Naive thymus-derived CD4-positive, alpha-beta T cell (primary cell): Measurements from ENCODE around the gene METTL24. TPM values are rescaled to one million over a fixed set of nuclear protein-coding genes. Genes with fewer than 3 reads are reported as not detected.

ENCODE experiments used
- ATAC-seq: fragments of 150-1000 bp; cut with Tn5 transposase; 2 replicates; pipeline ENCODE4 v1.10.0; 2021; ENCODE audit warnings: mild to moderate bottlenecking, moderate library complexity
- CTCF ChIA-PET: fragments of 350-600 bp; sonication (Branson Sonifier 250); formaldehyde crosslinking; loops from one replicate; lab custom pipeline; 2021; ENCODE audit warnings: antibody characterized with exemption; lab: Charles Lee
- POLR2A ChIA-PET: fragments of 350-600 bp; sonication (Branson Sonifier 250); formaldehyde crosslinking; loops from one replicate; lab custom pipeline; 2021; ENCODE audit warnings: antibody characterized with exemption, inconsistent platforms; lab: Charles Lee
- DNase-seq, 9 donors: peaks; one replicate each; pipeline versions ENCODE4 v3.0.0 to v3.0.0-alpha.2; 2020 to 2022; ENCODE audit warnings: mixed read lengths in 1 of 9
- H3K27ac ChIP-seq: one replicate; pipeline ENCODE4 v1.7.0; 2013; ENCODE audit warnings: mild to moderate bottlenecking, low read depth, low read length, moderate library complexity
- H3K27me3 ChIP-seq, 2 donors: one replicate each; pipeline ENCODE4 v1.7.0; 2013; ENCODE audit warnings: low read length in 2 of 2, mild to moderate bottlenecking in 2 of 2, moderate library complexity in 2 of 2; ENCODE audit not compliant: control insufficient read depth in 2 of 2, insufficient read depth in 2 of 2
- H3K36me3 ChIP-seq, 3 experiments: 1 replicate in 2 of 3; 2 replicates in 1 of 3; pipeline ENCODE4 v1.7.0; 2013; ENCODE audit warnings: low read length in 3 of 3, mild to moderate bottlenecking in 3 of 3, moderate library complexity in 1 of 3; ENCODE audit not compliant: insufficient read depth in 3 of 3, control insufficient read depth in 2 of 3
- H3K4me1 ChIP-seq, 2 donors: one replicate each; pipeline ENCODE4 v1.7.0; 2013; ENCODE audit warnings: low read length in 2 of 2, mild to moderate bottlenecking in 2 of 2, moderate library complexity in 1 of 2; ENCODE audit not compliant: control insufficient read depth in 2 of 2, insufficient read depth in 2 of 2
- H3K4me3 ChIP-seq: 2 replicates; pipeline ENCODE4 v1.7.0; 2013; ENCODE audit warnings: mild to moderate bottlenecking, low read length
- H3K9me3 ChIP-seq, 3 experiments: 1 replicate in 2 of 3; 2 replicates in 1 of 3; pipeline ENCODE4 v1.7.0; 2013; ENCODE audit warnings: low read length in 3 of 3; ENCODE audit not compliant: control insufficient read depth in 2 of 3
- H3K27ac Mint-ChIP-seq, 9 donors: one replicate each; pipeline ENCODE4 v1.8.0; 2020 to 2022; ENCODE audit warnings: mixed read lengths in 9 of 9, mild to moderate bottlenecking in 8 of 9, moderate library complexity in 5 of 9, inconsistent platforms in 2 of 9
- H3K27me3 Mint-ChIP-seq, 5 donors: one replicate each; pipeline ENCODE4 v1.8.0; 2021 to 2022; ENCODE audit warnings: mixed read lengths in 5 of 5, mild to moderate bottlenecking in 1 of 5
- H3K36me3 Mint-ChIP-seq, 5 donors: one replicate each; pipeline ENCODE4 v1.8.0; 2020 to 2022; ENCODE audit warnings: mixed read lengths in 5 of 5, mild to moderate bottlenecking in 3 of 5, inconsistent platforms in 1 of 5
- H3K4me1 Mint-ChIP-seq, 7 donors: one replicate each; pipeline ENCODE4 v1.8.0; 2020 to 2022; ENCODE audit warnings: mixed read lengths in 7 of 7, mild to moderate bottlenecking in 3 of 7, inconsistent platforms in 1 of 7
- H3K4me3 Mint-ChIP-seq, 10 donors: one replicate each; pipeline ENCODE4 v1.8.0; 2020 to 2022; ENCODE audit warnings: mild to moderate bottlenecking in 10 of 10, mixed read lengths in 10 of 10, moderate library complexity in 6 of 10, inconsistent platforms in 2 of 10
- H3K9me3 Mint-ChIP-seq, 11 donors: one replicate each; pipeline ENCODE4 v1.8.0; 2020 to 2022; ENCODE audit warnings: mixed read lengths in 11 of 11, mild to moderate bottlenecking in 4 of 11, inconsistent platforms in 1 of 11, moderate library complexity in 1 of 11
- intact Hi-C, 2 donors: fragments of 100-400 bp; cut with micrococcal nuclease; formaldehyde crosslinking; loops; one replicate each; pipeline ENCODE4 v1.15.1; 2023
- polyA plus RNA-seq, 2 donors: library from polyadenylated mRNA; unstranded; fragments of 300-500 nt; fragmentation: Illumina TruSeq; gene quantifications; one replicate each; pipeline ENCODE4 v1.2.3, GENCODE V29; 2021
- total RNA-seq, 6 experiments: library from RNA in 5 of 6; stranded (reverse) in 5 of 6; gene quantifications; 1 replicate in 5 of 6; 2 replicates in 1 of 6; pipeline ENCODE4 v1.2.3 and lab custom pipeline; 2021 to 2026

The METTL24 gene
- total and polyA plus RNA-seq, 7 experiments from 2014 or later, result 0.47 TPM; not detected in 6

DNA sequence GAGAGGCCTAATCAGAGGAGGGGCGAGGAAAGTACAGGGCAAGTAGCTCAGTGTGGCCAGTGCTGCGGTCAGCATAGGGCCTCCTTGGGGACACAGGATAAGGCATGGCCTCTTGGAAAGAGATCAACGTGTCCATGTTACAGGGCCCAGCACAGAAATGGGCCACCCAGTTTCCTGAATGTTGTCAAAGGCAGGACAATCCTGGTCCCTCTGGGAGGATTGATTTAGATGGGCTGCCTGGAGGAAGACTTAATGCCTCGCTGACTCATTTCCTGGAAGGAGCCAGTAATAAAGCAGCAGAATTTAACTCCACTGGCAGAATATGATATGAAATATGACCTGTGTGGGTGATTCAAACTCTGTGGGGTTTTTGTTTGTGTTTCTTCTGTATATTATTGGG is 40.6 kb upstream of the METTL24 start:
- Mint-ChIP-seq H3K4me1 (peaks cover 0 to 8% (median 0%) of the 10 kb centered on the region in 7 donors), H3K9me3 (peaks cover 0 to 2% (median 0%) of the 10 kb centered on the region in 11 donors), H3K27me3 (peaks cover 0 to 15% (median 11%) of the 10 kb centered on the region in 5 donors), H3K4me3 (peak overlapping the region in 4 of 10 donors; percentile 11 to 67 (median 59)), H3K27ac (no peak overlapping the region), H3K36me3 (no peaks in the 10 kb centered on the region)
- Histone ChIP-seq H3K36me3 (no peaks in the 10 kb centered on the region), H3K27ac (no peak overlapping the region), H3K27me3 (no peaks in the 10 kb centered on the region), H3K4me1 (no peaks in the 10 kb centered on the region), H3K9me3 (no peaks in the 10 kb centered on the region), H3K4me3 (no peak overlapping the region)
- ChIA-PET CTCF (no interaction called here), POLR2A (no interaction called here)
- no peak for ATAC-seq
- intact Hi-C loops, result no loop called here
- DNase-seq, result no peak

GRCh38 chr6:110395221-110395620 is 37.1 kb upstream of the METTL24 start:
- H3K4me3 Mint-ChIP-seq, result no peak overlapping the region
- H3K4me1 Mint-ChIP-seq, result peaks cover 2 to 14% (median 8%) of the 10 kb centered on the region in 7 donors
- POLR2A ChIA-PET, result interaction anchor here (0.9 kb wide), 1 partner anchor 9 kb away, joined by 3 read pairs; no protein-coding TSS in a partner anchor
- intact Hi-C loops, result no loop called here
- peaks cover 0 to 10% (median 2%) of the 10 kb centered on the region in 5 donors for H3K27me3 Mint-ChIP-seq
- Histone ChIP-seq H3K27ac (no peak overlapping the region), H3K9me3 (no peaks in the 10 kb centered on the region), H3K4me3 (no peak overlapping the region), H3K4me1 (no peaks in the 10 kb centered on the region), H3K36me3 (no peaks in the 10 kb centered on the region), H3K27me3 (no peaks in the 10 kb centered on the region)
- H3K27ac Mint-ChIP-seq, result no peak overlapping the region
- H3K36me3 Mint-ChIP-seq, result no peaks in the 10 kb centered on the region
- DNase-seq, result no peak
- CTCF ChIA-PET, result no interaction called here
- no peak for ATAC-seq
- peaks cover 0 to 2% (median 0%) of the 10 kb centered on the region in 11 donors for H3K9me3 Mint-ChIP-seq

GRCh38 chr6:110394409-110394808 is 36.3 kb upstream of the METTL24 start:
- Histone ChIP-seq H3K9me3 (no peaks in the 10 kb centered on the region), H3K27me3 (no peaks in the 10 kb centered on the region), H3K4me1 (peaks cover 0 to 3% of the 10 kb centered on the region in 2 donors), H3K27ac (no peak overlapping the region), H3K36me3 (no peaks in the 10 kb centered on the region), H3K4me3 (no peak overlapping the region)
- ATAC-seq (no peak), DNase-seq (no peak)
- Mint-ChIP-seq H3K4me3 (no peak overlapping the region), H3K27ac (no peak overlapping the region), H3K27me3 (peaks cover 0 to 10% (median 2%) of the 10 kb centered on the region in 5 donors), H3K36me3 (no peaks in the 10 kb centered on the region), H3K4me1 (peaks cover 8 to 22% (median 16%) of the 10 kb centered on the region in 7 donors), H3K9me3 (peaks cover 0 to 2% (median 0%) of the 10 kb centered on the region in 11 donors)
- intact Hi-C loops, result loop anchor here (5.0 kb wide), 3 partner anchors 702 to 1207 kb away; partner anchors contain the start of genes AK9 (in 1 of the 2) and FIG4 (in 1 of the 2)
- ChIA-PET POLR2A (no interaction called here), CTCF (no interaction called here)

GRCh38 chr6:110392727-110393126 is 34.6 kb upstream of the METTL24 start:
- H3K27me3 ChIP-seq, result no peaks in the 10 kb centered on the region
- no peak overlapping the region for H3K27ac Mint-ChIP-seq
- intact Hi-C loops, result loop anchor here (5.0 kb wide), 3 partner anchors 700 to 1205 kb away; partner anchors contain the start of genes AK9 (in 1 of the 2) and FIG4 (in 1 of the 2)
- no peak for ATAC-seq
- no peak overlapping the region for H3K4me3 ChIP-seq
- no peaks in the 10 kb centered on the region for H3K36me3 Mint-ChIP-seq
- POLR2A ChIA-PET, result no interaction called here
- DNase-seq, result no peak
- peaks cover 0 to 2% (median 0%) of the 10 kb centered on the region in 5 donors for H3K27me3 Mint-ChIP-seq
- no peak overlapping the region for H3K27ac ChIP-seq
- CTCF ChIA-PET, result interaction anchor here (0.8 kb wide), 1 partner anchor 11 kb away, joined by 3 read pairs; no protein-coding TSS in a partner anchor
- H3K4me3 Mint-ChIP-seq, result no peak overlapping the region
- no peaks in the 10 kb centered on the region for H3K36me3 ChIP-seq
- peaks cover 0 to 3% of the 10 kb centered on the region in 2 donors for H3K4me1 ChIP-seq
- peaks cover 9 to 27% (median 23%) of the 10 kb centered on the region in 7 donors for H3K4me1 Mint-ChIP-seq
- H3K9me3 Mint-ChIP-seq, result peaks cover 0 to 2% (median 0%) of the 10 kb centered on the region in 11 donors
- no peaks in the 10 kb centered on the region for H3K9me3 ChIP-seq

DNA sequence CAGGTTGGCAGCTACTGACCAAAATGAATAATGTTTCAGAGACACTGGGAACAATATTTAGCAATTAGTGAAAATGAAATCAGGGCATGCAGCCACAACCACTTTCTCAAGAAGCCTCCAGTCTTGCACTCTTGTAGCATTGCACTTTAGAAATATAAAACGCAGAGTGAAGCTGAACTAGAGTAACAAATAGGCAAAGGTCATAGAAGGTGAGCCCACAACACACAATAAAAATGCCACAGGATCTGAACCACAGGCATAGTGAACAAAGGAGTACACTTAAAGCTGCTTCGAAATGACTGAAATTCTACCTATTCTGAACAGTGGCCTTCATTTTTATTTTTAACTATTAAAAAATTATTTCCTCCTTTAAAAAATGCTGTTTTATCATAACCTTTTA is 32.3 kb upstream of the METTL24 start:
- no peaks in the 10 kb centered on the region for H3K36me3 Mint-ChIP-seq
- peaks cover 9 to 27% (median 23%) of the 10 kb centered on the region in 7 donors for H3K4me1 Mint-ChIP-seq
- Histone ChIP-seq H3K36me3 (no peaks in the 10 kb centered on the region), H3K4me1 (peaks cover 0 to 3% of the 10 kb centered on the region in 2 donors), H3K27ac (no peak overlapping the region), H3K9me3 (no peaks in the 10 kb centered on the region), H3K4me3 (no peak overlapping the region), H3K27me3 (no peaks in the 10 kb centered on the region)
- CTCF ChIA-PET, result interaction anchor here (0.6 to 4.0 kb wide), 11 partner anchors 14 to 873 kb away, joined by 3 to 39 read pairs (median 4); no protein-coding TSS in a partner anchor
- H3K27ac Mint-ChIP-seq, result peak overlapping the region in 3 of 9 donors; percentile 7 to 85 (median 65)
- intact Hi-C loops, result loop anchor here (1.0 to 5.0 kb wide), 9 partner anchors 212 to 1203 kb away; partner anchors contain the start of genes AK9 (in 1 of the 2) and FIG4 (in 1 of the 2)
- ATAC-seq (peak; percentile 13), DNase-seq (peak in 2 of 9 donors; percentile 20)
- peaks cover 0 to 2% (median 0%) of the 10 kb centered on the region in 11 donors for H3K9me3 Mint-ChIP-seq
- POLR2A ChIA-PET, result interaction anchor here (1.4 kb wide), 1 partner anchor 210 kb away, joined by 5 read pairs; the partner anchor contains the start of genes CDC40 and WASF1
- no peaks in the 10 kb centered on the region for H3K27me3 Mint-ChIP-seq
- peak overlapping the region in 4 of 10 donors; percentile 2 to 56 (median 38) for H3K4me3 Mint-ChIP-seq

GRCh38 chr6:110389689-110390382 is 31.7 kb upstream of the METTL24 start:
- ATAC-seq (peak; percentile 67), DNase-seq (no peak)
- Mint-ChIP-seq H3K4me3 (peak overlapping the region in 1 of 10 donors; percentile 32), H3K4me1 (peaks cover 9 to 27% (median 23%) of the 10 kb centered on the region in 7 donors), H3K36me3 (no peaks in the 10 kb centered on the region), H3K27ac (peak overlapping the region in 6 of 9 donors; percentile 7 to 85 (median 54)), H3K27me3 (no peaks in the 10 kb centered on the region), H3K9me3 (peaks cover 0 to 2% (median 0%) of the 10 kb centered on the region in 11 donors)
- no peak overlapping the region for H3K4me3 ChIP-seq
- intact Hi-C loops, result loop anchor here (1.0 to 5.0 kb wide), 9 partner anchors 212 to 1203 kb away; partner anchors contain the start of genes AK9 (in 1 of the 2) and FIG4 (in 1 of the 2)
- H3K27me3 ChIP-seq, result no peaks in the 10 kb centered on the region
- ChIA-PET CTCF (interaction anchor here (0.6 to 4.0 kb wide), 11 partner anchors 15 to 872 kb away, joined by 3 to 39 read pairs (median 3); no protein-coding TSS in a partner anchor), POLR2A (interaction anchor here (1.4 kb wide), 1 partner anchor 210 kb away, joined by 5 read pairs; the partner anchor contains the start of genes CDC40 and WASF1)
- no peak overlapping the region for H3K27ac ChIP-seq
- H3K9me3 ChIP-seq, result no peaks in the 10 kb centered on the region
- H3K36me3 ChIP-seq, result no peaks in the 10 kb centered on the region
- H3K4me1 ChIP-seq, result peaks cover 0 to 3% of the 10 kb centered on the region in 2 donors
